ENCODE data around the gene ZNF407.

Gene ZNF407

DNA sequence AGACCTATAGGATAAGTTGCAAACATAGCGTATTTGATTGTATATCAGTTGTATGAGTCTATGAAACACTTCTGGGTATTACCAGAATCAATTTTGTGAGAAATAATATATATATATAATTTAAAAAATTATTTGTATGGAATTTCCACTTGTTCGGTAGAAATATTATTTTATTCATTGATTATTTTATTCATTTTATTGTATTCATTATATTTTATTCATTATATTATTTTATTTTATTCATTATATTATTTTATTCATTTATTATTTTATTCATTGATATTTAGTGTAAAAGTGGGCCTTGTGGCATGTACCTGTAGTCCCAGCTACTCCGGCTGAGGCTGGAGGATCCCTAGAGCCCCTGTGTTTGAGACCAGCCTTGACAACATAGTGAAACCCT lies 268.9 kb downstream of the ZNF407 start:
- no peak for DNase-seq (ENCODE audit: low read depth)
- H3K9me3 ChIP-seq (ENCODE audit: control insufficient read depth, low read length): no peaks in the 10 kb centered on the region
- H3K4me1 ChIP-seq (ENCODE audit: control insufficient read depth, insufficient read depth, low read length): no peaks in the 10 kb centered on the region
- no peak overlapping the region for H3K9ac ChIP-seq (ENCODE audit: low read length)
- H3K27me3 ChIP-seq (replicated peaks; ENCODE audit: control insufficient read depth, insufficient read depth, low read length): no peaks in the 10 kb centered on the region
- H3K4me3 ChIP-seq (ENCODE audit: low read length): no peak overlapping the region
- no peaks in the 10 kb centered on the region for H3K36me3 ChIP-seq (ENCODE audit: control insufficient read depth, insufficient read depth, low read length, severe bottlenecking)

DNA sequence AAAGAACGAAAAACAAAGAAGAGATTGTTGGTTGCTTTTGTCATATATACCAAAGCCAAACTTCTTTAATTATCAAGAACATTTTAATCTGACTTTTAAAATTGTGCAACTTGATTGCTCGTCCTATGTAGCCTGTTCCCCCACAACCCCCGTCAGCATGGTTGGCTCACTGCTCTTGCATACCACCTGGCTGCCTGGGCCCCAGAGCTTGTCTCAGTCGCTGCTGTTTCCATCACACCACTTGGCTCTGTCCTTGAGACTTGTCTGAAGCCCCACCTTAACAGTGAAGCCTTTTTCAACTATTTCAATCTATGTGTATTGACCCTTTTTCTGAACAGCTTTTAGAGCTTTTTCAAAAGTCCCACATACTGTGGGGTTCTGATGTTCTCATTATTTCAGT lies 270.8 kb downstream of the ZNF407 start:
- no peaks in the 10 kb centered on the region for H3K36me3 ChIP-seq (ENCODE audit: control insufficient read depth, insufficient read depth, low read length, severe bottlenecking)
- no peaks in the 10 kb centered on the region for H3K9me3 ChIP-seq (ENCODE audit: control insufficient read depth, low read length)
- H3K4me1 ChIP-seq (ENCODE audit: control insufficient read depth, insufficient read depth, low read length): no peaks in the 10 kb centered on the region
- H3K9ac ChIP-seq (ENCODE audit: low read length): no peak overlapping the region
- no peak for DNase-seq (ENCODE audit: low read depth)
- no peak overlapping the region for H3K4me3 ChIP-seq (ENCODE audit: low read length)
- no peaks in the 10 kb centered on the region for H3K27me3 ChIP-seq (replicated peaks; ENCODE audit: control insufficient read depth, insufficient read depth, low read length)

DNA sequence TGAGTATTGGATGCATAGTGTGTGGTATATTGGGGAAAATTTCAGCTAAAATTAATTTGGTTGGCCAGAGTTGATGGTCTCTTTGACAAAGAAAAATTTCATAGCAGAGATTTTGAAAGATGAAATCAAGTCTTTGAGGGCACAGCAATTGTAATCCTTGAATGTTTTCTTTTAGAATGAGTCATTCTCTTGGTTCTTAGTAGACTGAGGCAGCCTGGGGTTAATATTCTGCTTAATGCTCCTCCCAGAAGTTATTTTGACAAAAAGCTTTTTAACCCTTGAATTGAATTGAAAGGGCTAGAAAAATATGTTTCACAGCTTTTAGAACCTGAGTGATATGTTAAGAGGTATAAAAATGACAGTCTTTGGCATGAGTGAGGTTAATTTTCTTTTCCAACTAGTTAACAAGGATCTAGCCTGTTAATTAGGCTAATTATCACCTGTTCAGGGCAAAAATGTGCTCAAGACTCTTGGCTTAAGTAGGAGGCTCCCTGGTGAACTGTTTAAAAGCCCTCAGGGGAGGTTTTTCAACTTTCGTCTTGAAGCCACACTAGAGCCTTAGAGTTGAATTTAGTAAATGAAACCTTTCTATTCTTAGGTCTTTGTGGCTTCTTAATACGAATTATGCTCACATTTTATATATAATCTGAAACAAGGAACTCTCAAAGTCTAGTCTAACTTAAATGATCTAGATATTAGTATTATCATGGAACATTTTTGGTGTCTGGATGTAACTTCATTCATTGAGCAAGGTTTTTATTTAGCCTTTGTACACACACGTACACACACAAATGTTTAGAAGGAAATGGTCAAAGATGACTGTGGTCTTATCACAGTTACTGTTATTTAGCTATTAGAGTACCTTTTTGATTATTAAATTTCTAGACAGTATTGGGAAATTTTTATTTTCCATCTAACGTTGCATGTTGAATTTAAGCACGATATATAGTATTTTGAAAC lies 272.5 kb downstream of the ZNF407 start:
- Histone ChIP-seq H3K4me1 (ENCODE audit: control insufficient read depth, insufficient read depth, low read length) (no peaks in the 10 kb centered on the region), H3K9me3 (ENCODE audit: control insufficient read depth, low read length) (no peaks in the 10 kb centered on the region), H3K4me3 (ENCODE audit: low read length) (no peak overlapping the region), H3K36me3 (ENCODE audit: control insufficient read depth, insufficient read depth, low read length, severe bottlenecking) (no peaks in the 10 kb centered on the region), H3K27me3 (replicated peaks; ENCODE audit: control insufficient read depth, insufficient read depth, low read length) (no peaks in the 10 kb centered on the region), H3K9ac (ENCODE audit: low read length) (no peak overlapping the region)
- peak; percentile 39 for DNase-seq (ENCODE audit: low read depth)

DNA sequence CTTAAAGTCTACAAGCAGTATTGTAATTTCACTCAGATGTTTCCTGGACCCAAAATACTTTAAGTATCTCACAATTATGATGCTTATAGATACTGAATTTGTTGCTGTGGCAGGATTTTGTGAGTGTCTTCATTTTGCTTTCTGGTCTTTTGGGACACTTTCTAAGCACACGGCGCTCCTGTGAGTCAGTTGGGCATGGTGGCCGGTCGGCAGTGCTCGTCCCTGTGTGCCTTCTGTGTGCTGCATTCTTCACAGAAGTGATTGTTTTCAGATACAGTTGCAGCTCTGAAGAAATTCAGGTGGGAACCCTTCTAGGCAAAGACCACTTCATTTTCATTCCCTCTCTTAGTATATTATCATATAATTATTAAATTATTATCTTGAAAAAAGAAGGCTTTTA lies 273.3 kb downstream of the ZNF407 start:
- Histone ChIP-seq H3K9ac (ENCODE audit: low read length) (no peak overlapping the region), H3K36me3 (ENCODE audit: control insufficient read depth, insufficient read depth, low read length, severe bottlenecking) (no peaks in the 10 kb centered on the region), H3K27me3 (replicated peaks; ENCODE audit: control insufficient read depth, insufficient read depth, low read length) (no peaks in the 10 kb centered on the region), H3K4me3 (ENCODE audit: low read length) (no peak overlapping the region), H3K4me1 (ENCODE audit: control insufficient read depth, insufficient read depth, low read length) (no peaks in the 10 kb centered on the region), H3K9me3 (ENCODE audit: control insufficient read depth, low read length) (no peaks in the 10 kb centered on the region)
- DNase-seq (ENCODE audit: low read depth): no peak

DNA sequence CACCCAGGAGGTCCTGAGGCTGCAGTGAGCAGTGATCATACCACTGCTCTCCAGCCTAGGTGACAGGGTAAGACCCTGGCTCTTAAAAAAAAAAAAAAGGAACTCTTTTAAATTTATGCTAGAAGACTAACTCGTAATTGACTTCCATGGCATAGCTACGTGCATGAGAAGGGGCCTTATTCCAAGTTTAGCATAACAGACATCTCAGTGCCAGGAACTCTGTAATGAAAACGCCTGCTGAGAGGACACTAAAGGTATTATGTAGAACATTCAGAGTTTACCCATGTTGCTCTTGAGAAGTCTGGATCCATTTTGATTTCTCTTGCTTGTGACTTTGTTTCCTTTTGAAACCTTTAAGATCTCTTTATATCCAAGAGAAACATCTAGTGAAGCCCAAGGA lies 276.0 kb downstream of the ZNF407 start:
- no peaks in the 10 kb centered on the region for H3K36me3 ChIP-seq (ENCODE audit: control insufficient read depth, insufficient read depth, low read length, severe bottlenecking)
- no peak for DNase-seq (ENCODE audit: low read depth)
- no peaks in the 10 kb centered on the region for H3K9me3 ChIP-seq (ENCODE audit: control insufficient read depth, low read length)
- no peak overlapping the region for H3K9ac ChIP-seq (ENCODE audit: low read length)
- H3K4me3 ChIP-seq (ENCODE audit: low read length): no peak overlapping the region
- H3K4me1 ChIP-seq (ENCODE audit: control insufficient read depth, insufficient read depth, low read length): no peaks in the 10 kb centered on the region
- H3K27me3 ChIP-seq (replicated peaks; ENCODE audit: control insufficient read depth, insufficient read depth, low read length): no peaks in the 10 kb centered on the region

DNA sequence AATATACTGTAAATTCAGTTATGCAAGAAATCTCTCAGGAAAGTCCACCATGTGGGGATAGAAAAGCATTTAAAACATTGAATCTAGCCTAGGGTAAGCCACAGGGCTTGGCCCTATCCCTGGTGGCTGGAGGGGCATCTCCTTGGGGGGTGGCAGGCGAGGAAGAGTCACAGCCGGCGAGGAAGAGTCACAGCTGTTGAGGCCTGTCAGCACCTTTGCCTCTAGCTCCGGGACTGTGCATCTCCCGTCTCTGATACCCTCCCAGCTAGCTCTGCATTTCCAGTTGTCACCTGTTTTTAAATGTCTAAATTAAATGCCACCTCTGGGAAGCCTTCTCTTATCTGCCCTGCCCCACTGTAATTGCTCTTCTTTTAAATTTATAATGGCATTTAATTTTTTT lies 276.7 kb downstream of the ZNF407 start:
- no peak for DNase-seq (ENCODE audit: low read depth)
- Histone ChIP-seq H3K4me1 (ENCODE audit: control insufficient read depth, insufficient read depth, low read length) (no peaks in the 10 kb centered on the region), H3K27me3 (replicated peaks; ENCODE audit: control insufficient read depth, insufficient read depth, low read length) (no peaks in the 10 kb centered on the region), H3K9ac (ENCODE audit: low read length) (no peak overlapping the region), H3K36me3 (ENCODE audit: control insufficient read depth, insufficient read depth, low read length, severe bottlenecking) (peaks cover 3% of the 10 kb centered on the region), H3K4me3 (ENCODE audit: low read length) (no peak overlapping the region), H3K9me3 (ENCODE audit: control insufficient read depth, low read length) (no peaks in the 10 kb centered on the region)

DNA sequence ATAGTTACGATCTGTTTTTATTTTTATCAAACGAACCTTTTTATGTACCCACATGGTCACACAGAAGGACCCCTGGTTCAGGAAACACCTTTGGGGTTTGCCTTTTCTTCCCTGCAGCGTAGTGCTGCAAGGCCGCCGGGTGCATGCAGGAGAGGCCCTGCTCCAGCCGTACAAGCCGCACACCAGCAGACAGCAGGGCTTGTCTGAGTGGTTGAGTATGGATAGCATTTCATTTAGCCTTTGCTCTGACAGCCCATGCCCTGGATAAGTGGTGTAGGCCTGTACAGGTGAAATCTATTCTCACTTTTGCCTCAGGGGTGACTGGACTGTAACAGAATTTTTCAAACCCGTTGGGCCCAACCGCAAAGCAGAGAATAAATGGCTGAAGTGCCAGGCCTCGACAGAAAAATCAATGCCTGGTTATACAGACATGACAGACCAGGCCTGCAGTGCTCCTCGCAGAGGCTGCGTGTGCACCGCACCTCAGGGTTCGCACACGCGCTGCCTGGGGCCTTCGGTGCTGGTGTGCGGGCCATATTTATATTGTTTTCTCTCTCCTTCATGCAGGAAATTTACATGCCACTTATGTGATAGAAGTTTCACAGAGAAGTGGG lies 279.1 kb downstream of the ZNF407 start:
- no peak for DNase-seq (ENCODE audit: low read depth)
- Histone ChIP-seq H3K4me3 (ENCODE audit: low read length) (no peak overlapping the region), H3K36me3 (ENCODE audit: control insufficient read depth, insufficient read depth, low read length, severe bottlenecking) (peaks cover 14% of the 10 kb centered on the region), H3K9ac (ENCODE audit: low read length) (no peak overlapping the region), H3K4me1 (ENCODE audit: control insufficient read depth, insufficient read depth, low read length) (peaks cover 2% of the 10 kb centered on the region), H3K27me3 (replicated peaks; ENCODE audit: control insufficient read depth, insufficient read depth, low read length) (no peaks in the 10 kb centered on the region), H3K9me3 (ENCODE audit: control insufficient read depth, low read length) (no peaks in the 10 kb centered on the region)

DNA sequence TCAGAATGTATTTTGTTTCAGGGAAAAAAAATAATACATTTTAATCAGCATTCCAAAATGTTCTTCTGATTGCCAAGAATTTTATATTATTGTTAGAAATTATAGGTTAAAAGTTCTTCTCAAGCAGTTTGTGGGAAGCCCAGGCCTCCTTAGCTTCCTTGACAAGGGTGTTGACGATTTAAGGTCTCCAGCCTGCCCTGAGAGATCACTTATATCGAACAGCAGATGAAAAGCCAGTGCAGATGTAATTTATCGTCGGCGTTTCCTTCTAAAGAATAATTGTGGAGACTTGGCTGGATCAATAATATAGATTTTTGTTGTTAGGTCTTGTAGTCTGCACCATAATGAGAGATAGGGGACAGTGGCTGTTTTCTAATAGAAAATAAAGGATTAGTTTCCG lies 280.6 kb downstream of the ZNF407 start:
- no peak overlapping the region for H3K9ac ChIP-seq (ENCODE audit: low read length)
- peaks cover 24% of the 10 kb centered on the region for H3K36me3 ChIP-seq (ENCODE audit: control insufficient read depth, insufficient read depth, low read length, severe bottlenecking)
- peaks cover 2% of the 10 kb centered on the region for H3K4me1 ChIP-seq (ENCODE audit: control insufficient read depth, insufficient read depth, low read length)
- DNase-seq (ENCODE audit: low read depth): no peak
- no peak overlapping the region for H3K4me3 ChIP-seq (ENCODE audit: low read length)
- H3K9me3 ChIP-seq (ENCODE audit: control insufficient read depth, low read length): no peaks in the 10 kb centered on the region
- no peaks in the 10 kb centered on the region for H3K27me3 ChIP-seq (replicated peaks; ENCODE audit: control insufficient read depth, insufficient read depth, low read length)

DNA sequence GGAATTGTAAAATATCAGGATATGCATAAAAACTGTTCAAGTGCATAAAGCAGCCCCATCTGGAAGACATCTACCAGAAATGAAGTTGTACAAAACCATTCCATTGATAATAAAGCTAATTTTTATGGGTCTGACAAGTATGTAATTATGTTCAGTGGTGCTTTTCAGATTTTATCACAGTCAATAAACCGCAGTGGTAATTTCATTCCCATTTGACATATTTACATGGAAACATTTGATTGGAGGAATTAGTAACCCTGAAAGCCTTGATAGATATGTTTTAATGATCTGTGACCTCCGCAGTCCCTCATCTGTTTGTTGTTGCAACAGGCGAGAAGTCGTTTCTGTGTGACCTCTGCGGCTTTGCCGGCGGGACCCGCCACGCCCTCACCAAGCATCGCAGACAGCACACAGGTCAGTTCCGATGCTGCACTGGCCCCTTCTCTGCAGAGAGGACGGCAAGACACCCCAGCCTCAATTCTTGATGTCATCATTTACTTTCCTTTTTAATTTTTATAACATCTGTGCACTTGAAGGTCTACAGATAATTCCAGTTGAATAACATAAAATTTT lies 283.1 kb downstream of the ZNF407 start:
- Histone ChIP-seq H3K27me3 (replicated peaks; ENCODE audit: control insufficient read depth, insufficient read depth, low read length) (no peaks in the 10 kb centered on the region), H3K9ac (ENCODE audit: low read length) (no peak overlapping the region), H3K9me3 (ENCODE audit: control insufficient read depth, low read length) (no peaks in the 10 kb centered on the region), H3K4me1 (ENCODE audit: control insufficient read depth, insufficient read depth, low read length) (peaks cover 2% of the 10 kb centered on the region), H3K4me3 (ENCODE audit: low read length) (no peak overlapping the region), H3K36me3 (ENCODE audit: control insufficient read depth, insufficient read depth, low read length, severe bottlenecking) (peaks cover 28% of the 10 kb centered on the region)
- no peak for DNase-seq (ENCODE audit: low read depth)

DNA sequence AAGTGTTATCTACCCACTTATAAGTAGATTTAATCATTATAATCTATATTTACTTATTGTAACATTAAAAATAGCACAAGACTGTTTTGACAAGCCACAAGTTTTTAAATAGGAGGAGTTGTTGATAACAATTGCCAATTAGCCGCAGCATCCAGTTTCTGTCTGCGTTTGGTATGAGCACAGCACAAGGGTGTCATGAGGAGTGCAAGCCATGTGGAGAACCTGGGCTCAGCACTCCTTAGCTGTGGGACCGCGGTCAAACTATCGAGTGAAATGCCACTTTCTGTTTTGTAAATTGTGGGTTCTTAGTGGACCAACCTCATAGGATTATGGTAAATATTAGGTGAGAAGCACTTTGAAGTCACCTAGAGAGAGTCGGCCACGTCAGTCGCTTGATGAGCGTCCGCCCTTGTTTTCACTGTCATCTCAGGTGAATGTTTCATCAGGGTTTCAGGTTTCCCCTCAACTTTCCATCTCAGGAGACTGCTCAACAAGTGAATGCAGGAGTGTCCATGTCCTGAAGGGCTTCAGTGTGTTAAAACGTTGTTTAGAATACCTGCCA lies 294.5 kb downstream of the ZNF407 start:
- no peaks in the 10 kb centered on the region for H3K9me3 ChIP-seq (ENCODE audit: control insufficient read depth, low read length)
- no peaks in the 10 kb centered on the region for H3K27me3 ChIP-seq (replicated peaks; ENCODE audit: control insufficient read depth, insufficient read depth, low read length)
- H3K4me3 ChIP-seq (ENCODE audit: low read length): no peak overlapping the region
- no peak overlapping the region for H3K9ac ChIP-seq (ENCODE audit: low read length)
- no peak for DNase-seq (ENCODE audit: low read depth)
- H3K4me1 ChIP-seq (ENCODE audit: control insufficient read depth, insufficient read depth, low read length): no peaks in the 10 kb centered on the region
- H3K36me3 ChIP-seq (ENCODE audit: control insufficient read depth, insufficient read depth, low read length, severe bottlenecking): peaks cover 8% of the 10 kb centered on the region

DNA sequence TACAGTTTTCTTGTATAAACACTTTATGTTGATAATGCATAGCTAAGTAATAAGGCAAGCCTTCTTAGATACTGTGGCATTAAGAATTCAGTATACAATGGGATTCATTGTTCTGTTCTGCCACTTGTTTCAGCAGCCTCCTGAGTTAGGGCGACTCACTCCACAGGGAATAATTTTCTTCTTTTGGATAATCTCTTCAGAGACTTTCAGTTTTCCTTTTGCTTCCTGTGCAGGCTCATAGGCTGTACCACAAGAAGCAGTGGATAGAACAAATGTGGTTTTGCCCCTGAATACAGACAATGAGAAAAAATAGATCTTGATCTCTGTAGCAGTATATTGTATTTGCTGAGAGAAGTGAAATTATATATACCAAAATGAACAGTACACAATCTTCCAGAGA lies 298.0 kb downstream of the ZNF407 start:
- DNase-seq (ENCODE audit: low read depth): peak; percentile 20
- no peaks in the 10 kb centered on the region for H3K9me3 ChIP-seq (ENCODE audit: control insufficient read depth, low read length)
- no peak overlapping the region for H3K9ac ChIP-seq (ENCODE audit: low read length)
- H3K36me3 ChIP-seq (ENCODE audit: control insufficient read depth, insufficient read depth, low read length, severe bottlenecking): peaks cover 3% of the 10 kb centered on the region
- H3K4me1 ChIP-seq (ENCODE audit: control insufficient read depth, insufficient read depth, low read length): peaks cover 8% of the 10 kb centered on the region
- H3K27me3 ChIP-seq (replicated peaks; ENCODE audit: control insufficient read depth, insufficient read depth, low read length): no peaks in the 10 kb centered on the region
- no peak overlapping the region for H3K4me3 ChIP-seq (ENCODE audit: low read length)
